ENCODE data around the gene TBL1X. TPM values are rescaled to one million over a fixed set of nuclear protein-coding genes. Genes with fewer than 3 reads are reported as not detected.

The TBL1X gene
- total and polyA plus RNA-seq, 2 donors (not counting 3 experiments of a cell fraction or from before 2014, with no cell fraction given): 8.7 to 25.3 TPM

GRCh38 chrX:9701790-9702189 lies 236.9 kb downstream of the TBL1X start:
- dilution Hi-C loops (cut with MboI; ENCODE audit: extremely low pct_ligation_motif_present, low sequenced_read_pairs) (no loop called here), intact Hi-C loops (cut with micrococcal nuclease) (loop anchor here (10.0 kb wide), 2 partner anchors 387 to 957 kb away; no protein-coding TSS in a partner anchor)
- POLR2A ChIA-PET: no interaction called here

More at GRCh38 chrX:9701790-9702189, 236.9 kb downstream of the TBL1X start:
- no peaks in the 10 kb centered on the region for H3K9me3 ChIP-seq (replicated peaks; ENCODE audit: control insufficient read depth, insufficient read depth, low read length)
- TF ChIP-seq JUN (IDR thresholded peaks at IDR 0.05; ENCODE audit: borderline replicate concordance, insufficient read depth, insufficient read length, low read depth) (no peak), EZH2 (IDR thresholded peaks at IDR 0.05; ENCODE audit: borderline replicate concordance, low read depth, low read length, severe bottlenecking) (no peak), POLR2AphosphoS5 (IDR thresholded peaks at IDR 0.05; ENCODE audit: insufficient read depth, low read depth, low read length) (no peak), POLR2A (IDR thresholded peaks at IDR 0.05; ENCODE audit: low read depth, low read length) (no peak), CTCF (IDR thresholded peaks at IDR 0.05; ENCODE audit: extremely low read depth in 1 of 2, insufficient read depth in 1 of 2, low read depth in 1 of 2, low read length in 2 of 2) (no peak), GATA2 (IDR thresholded peaks at IDR 0.05; ENCODE audit: insufficient read depth, insufficient read length, low read depth, low read length) (no peak), MYC (IDR thresholded peaks at IDR 0.05; ENCODE audit: low read depth, low read length) (no peak), FOS (IDR thresholded peaks at IDR 0.05; ENCODE audit: borderline replicate concordance, insufficient read depth, low read length) (no peak)
- TF ChIP-seq, protein P1, sequence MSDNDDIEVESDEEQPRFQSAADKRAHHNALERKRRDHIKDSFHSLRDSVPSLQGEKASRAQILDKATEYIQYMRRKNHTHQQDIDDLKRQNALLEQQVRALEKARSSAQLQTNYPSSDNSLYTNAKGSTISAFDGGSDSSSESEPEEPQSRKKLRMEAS (IDR thresholded peaks at IDR 0.05; ENCODE audit: insufficient read depth, insufficient read length): no peak
- H3K4me2 ChIP-seq (ENCODE audit: insufficient read depth, low read length): no peak overlapping the region
- no peaks in the 10 kb centered on the region for H3K27me3 ChIP-seq (ENCODE audit: control insufficient read depth in 2 of 2, insufficient read depth in 2 of 2, low read length in 2 of 2)
- DNase-seq (ENCODE audit: low read depth, low spot score) (no peak), FAIRE-seq (no peak)
- no peaks in the 10 kb centered on the region for H3K36me3 ChIP-seq (ENCODE audit: control insufficient read depth in 2 of 2, extremely low read depth in 1 of 2, insufficient read depth in 2 of 2, low read length in 2 of 2)
- H2AFZ ChIP-seq (ENCODE audit: low read depth, low read length): no peak overlapping the region
- H3K4me3 ChIP-seq (replicated peaks in 1 of 3; ENCODE audit: insufficient read depth in 1 of 3, low read depth in 1 of 3, low read length in 3 of 3): no peak overlapping the region
- no peak overlapping the region for H3K27ac ChIP-seq (ENCODE audit: insufficient read depth, low read depth, low read length)
- no peaks in the 10 kb centered on the region for H3K9me1 ChIP-seq (replicated peaks; ENCODE audit: control insufficient read depth, extremely low read depth, insufficient read depth, low read length)
- no TSS peak for BruUV-seq (replicated peaks)
- H3K79me2 ChIP-seq (ENCODE audit: control insufficient read depth, insufficient read depth, low read length): no peaks in the 10 kb centered on the region
- H3K4me1 ChIP-seq (ENCODE audit: control insufficient read depth, extremely low read depth, insufficient read depth, low read length): no peaks in the 10 kb centered on the region
- CTCF ChIA-PET: interaction anchor here (0.7 to 1.1 kb wide), 2 partner anchors 52 to 730 kb away, joined by 3 to 4 read pairs; no protein-coding TSS in a partner anchor
- no peaks in the 10 kb centered on the region for H4K20me1 ChIP-seq (replicated peaks; ENCODE audit: control insufficient read depth, extremely low read depth, insufficient read depth, low read length)
- no peak overlapping the region for H3K9ac ChIP-seq (replicated peaks; ENCODE audit: extremely low read depth, insufficient read depth, low read length)

All from endothelial cell of umbilical vein (primary cell).